HG03060 (cell line): ENCODE results near the gene P3H4.
"Not testable (repeated sequence)": the region's sequence is repeated elsewhere in the genome, so short reads cannot be mapped to it uniquely, and the experiment has no call there.

Source experiments
- ATAC-seq: cut with Tn5 transposase; IDR thresholded peaks from one replicate; pipeline ENCODE4 v1.9.1; 2021; ENCODE audit warnings: low read depth, moderate number of reproducible peaks; ENCODE audit not compliant: unreplicated experiment

The P3H4 gene

DNA sequence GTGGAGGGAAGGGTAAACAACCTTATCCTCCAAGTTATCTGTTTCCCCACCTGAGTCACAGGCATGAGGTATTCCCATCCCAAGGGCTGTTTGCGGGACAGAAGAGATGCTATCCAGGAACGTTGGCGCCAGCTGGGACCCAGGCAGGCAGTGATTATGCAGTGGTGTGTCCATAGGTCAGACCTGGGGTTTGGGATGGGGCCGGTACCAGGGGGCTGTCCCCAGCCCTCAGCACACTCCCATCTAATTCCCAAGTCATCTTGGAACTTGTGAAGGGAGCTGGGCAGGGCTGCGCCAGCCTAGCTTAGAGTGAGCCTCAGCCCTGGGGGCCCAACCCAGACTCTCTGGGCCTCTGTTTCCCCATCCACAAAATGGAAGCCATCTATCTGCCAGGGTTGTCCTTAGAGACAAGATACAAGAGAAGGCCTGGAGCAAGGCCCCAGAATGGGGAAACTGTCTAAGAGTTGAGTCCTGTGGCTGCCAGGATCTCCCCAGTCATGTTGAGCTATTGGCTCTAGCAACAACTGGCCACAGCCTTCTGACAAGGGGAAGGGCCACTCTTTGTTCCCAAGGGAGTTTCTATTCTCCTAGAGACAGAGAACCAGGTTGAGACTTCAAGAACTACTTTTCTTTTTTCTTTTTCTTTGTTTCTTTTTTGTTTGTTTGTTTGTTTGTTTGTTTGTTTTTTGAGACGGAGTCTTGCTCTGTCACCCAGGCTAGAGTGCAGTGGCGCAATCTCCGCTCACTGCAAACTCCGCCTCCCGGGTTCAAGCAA is 15.4 kb downstream of the P3H4 start:
- no peak for ATAC-seq

DNA sequence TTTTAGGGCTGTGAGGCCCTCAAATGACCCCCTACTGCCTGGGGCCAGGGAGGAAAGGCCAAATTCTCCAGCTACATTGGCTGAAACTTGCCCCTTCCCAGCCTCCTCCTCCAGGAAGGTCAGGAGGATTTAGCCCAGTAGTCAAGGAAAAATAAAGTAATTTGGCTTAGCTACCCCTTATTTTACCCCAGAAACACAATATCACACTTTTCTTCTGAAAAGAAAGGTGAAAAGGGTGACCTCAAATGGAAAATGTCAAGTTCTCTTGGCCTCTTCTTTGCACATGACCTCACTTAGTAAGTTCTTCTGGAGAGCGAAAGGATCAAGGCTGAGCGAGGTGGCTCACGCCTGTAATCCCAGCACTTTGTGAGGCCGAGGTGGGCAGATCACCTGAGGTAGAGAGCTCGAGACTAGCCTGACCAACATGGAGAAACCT is 17.2 kb downstream of the P3H4 start:
- no peak for ATAC-seq

DNA sequence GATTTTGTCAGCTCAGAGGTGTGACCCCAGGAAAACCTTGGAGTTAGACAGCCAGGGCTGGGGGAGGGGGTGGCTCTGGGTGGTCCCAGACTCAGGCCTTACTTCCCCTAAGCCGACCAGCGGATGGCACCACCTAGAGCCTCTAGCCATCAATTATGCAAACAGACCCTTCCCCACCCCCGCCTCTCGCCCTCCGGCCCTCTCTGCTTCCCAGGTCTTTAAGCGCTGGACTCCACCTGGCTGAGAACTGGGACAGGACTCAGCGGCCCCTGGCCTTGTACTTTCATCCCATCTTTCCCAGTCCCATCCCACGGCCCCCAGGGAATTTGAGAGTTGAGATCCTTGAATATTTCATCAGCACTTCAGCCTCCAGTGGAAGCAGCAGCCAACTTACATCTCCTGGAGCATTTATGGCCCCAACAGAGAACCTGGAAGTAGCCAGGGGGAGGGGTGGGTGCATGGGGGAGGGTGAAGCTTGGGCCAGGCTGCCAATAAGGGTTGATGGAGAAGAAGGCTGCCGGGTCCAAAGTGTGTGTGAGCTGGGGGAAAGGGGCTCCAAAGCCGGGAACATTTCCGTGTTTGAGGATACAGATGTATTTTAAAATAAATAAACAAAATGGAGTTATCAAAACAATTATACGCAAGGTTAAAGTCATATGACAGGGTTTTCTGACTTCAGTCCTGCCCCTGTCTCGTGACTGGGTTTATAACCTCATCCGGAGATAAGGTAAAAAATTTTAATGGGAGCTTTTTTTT is 17.8 kb downstream of the P3H4 start:
- no peak for ATAC-seq

DNA sequence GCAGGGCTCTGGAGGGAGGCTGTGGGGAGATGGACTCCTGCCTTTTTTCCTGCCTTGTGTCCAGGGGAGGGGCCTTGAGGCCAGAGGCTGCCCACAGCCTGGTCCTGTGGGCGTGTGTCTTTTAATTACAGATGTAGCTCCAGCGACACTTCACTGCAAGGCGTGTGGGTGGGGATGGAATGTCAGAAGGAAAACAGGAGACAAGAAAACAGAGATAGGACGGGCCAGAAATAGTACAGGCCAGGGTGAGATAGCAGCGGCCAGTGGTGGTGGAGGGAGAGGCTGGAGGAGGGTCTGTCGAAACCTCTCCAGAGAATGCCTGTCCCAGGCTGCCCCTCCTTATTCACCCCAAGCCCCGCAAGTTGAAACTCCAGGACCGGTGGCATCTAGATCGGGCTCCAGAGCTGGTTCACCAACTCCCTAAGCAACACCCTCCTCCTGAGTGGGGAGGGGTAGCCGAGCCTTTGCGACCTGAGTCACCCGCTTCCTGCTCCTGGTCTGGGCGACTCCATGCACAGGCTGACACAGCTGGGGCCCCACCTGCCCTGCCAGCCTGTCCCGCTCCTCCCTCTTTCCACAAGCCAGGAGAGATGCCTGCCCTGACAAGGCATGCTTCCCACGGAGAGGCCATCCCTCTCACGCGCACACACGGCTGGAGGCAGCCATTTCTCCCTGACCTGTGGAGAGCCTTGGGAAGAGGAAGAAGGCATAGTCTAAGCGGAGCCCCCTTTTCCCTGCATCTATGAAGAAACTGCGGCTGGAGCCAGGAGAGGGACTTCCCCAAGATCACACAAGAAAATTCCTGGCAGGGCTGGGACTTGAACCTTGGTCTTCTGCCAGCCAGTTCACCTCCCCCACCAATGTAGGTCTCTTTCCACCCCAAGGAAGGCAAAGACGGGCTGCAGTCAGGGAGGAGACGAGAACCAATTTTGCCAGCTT is 18.6 kb downstream of the P3H4 start:
- ATAC-seq, result no peak

DNA sequence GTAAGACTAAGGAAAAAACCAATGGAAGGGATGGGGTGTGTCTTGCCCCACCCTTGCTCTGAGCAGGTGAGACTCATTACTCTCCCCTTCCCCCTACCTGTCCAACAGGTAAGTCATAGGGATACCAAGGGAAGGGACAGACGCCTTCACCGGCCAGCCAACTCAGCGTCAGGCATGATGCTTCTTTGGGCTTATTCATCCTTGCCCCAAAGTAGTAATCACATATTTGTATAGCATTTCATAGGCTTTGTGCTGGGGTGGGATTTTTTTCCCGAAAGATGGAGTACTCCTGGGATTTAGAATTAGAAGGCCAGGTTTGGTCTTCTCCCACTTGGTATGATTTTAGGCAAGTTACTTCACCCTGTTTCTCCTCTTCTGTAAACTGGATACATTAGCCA is 24.7 kb downstream of the P3H4 start:
- no peak for ATAC-seq

DNA sequence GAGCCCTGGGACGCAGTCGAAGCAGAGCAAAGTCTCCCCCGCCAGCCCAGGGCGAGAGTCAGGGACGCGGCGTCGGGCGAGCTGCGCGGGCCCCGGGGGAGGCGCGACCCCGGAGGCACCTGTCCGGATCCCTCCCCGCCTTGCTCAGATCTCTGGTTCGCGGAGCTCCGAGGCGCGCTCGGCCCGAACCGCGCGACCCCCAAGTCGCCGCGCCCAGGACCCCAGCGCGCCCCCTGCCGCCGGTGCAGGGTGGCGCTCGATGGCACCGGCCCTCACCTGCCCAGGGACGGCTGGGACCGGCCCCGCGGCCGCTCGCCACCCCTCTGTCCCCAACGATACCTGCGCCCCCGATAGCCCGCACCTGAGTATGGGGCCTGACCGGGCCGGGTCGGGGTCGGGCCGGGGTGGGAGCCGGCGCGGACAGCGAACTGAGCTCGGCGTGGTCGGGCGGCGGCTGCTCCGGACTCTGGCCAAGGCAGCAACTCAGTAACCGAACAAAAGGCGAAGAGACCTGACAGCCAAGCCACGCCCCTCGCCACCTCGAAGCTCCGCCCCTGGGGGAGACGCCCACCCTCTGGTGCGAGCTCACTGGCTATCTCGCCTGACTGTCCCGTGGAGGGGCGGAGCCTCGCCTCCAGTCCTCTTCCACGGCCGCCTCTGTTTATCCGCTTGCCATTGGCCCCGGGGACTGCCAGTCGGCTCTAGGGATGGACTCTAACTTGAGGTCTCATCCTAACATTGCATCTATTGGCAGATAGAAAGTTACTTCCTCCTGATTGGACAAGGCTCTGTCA is 25.3 kb downstream of the P3H4 start, which contains the start of gene JUP:
JUP (minus strand) TSS at position 485 of the 794 bp plus-strand sequence. CDS start 14,857 bp downstream, outside the sequence.
- ATAC-seq, result no peak

DNA sequence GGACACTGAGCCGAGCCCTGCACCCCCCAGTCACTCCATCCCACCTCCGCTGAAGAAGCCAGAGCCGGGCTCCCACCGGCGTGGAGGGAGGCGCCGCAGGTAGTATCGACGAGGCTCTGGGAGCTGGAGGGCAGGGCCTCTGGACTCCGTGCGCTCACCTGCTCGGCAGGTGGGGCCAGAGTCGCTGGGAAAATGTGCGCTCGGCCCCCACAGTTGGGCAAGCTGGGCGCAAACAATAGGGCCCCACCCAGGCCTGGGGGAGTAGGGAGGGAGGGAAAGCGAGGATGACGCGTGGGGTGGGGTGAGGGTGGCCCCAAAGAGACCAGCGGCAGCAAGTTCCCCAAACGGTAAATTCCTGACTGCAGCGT is 25.9 kb downstream of the P3H4 start:
- ATAC-seq, result no peak

DNA sequence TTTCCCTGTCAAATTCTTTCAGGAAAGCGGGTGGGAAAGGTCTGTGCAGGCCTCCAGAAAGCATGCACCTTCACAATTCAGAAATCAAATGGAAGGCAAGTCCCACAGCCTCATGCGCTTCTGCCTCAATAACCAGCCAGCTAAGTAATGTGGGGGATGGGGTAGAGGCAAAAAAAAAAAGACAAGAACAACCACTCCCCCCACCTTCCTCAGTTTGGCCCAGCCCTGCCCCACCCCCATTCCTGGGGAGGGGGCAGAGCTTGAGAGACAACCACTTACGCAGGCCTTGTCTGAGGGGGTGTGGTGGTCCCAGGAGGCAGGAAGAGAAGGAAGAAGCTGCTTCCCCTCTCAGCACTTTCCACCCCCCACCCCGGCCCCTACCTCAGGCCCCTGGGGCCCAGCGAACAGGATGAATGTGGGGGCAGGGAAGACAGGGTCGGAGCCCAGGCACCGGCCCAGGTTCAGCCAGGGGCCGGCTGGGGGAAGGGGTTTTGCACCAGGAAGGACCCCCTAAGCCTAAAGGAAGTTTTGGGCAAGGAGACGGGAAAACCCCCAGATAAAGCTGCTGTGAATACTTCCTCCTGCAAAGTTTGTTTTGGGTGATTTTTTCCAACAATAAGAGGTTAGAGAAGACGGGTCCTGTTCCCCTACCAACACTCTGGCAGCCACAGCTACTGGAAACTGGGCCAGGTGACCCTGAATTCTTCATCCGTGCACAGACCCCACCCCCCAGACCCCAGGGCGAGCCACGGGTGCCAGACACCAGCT is 26.5 kb downstream of the P3H4 start:
- ATAC-seq, result no peak

DNA sequence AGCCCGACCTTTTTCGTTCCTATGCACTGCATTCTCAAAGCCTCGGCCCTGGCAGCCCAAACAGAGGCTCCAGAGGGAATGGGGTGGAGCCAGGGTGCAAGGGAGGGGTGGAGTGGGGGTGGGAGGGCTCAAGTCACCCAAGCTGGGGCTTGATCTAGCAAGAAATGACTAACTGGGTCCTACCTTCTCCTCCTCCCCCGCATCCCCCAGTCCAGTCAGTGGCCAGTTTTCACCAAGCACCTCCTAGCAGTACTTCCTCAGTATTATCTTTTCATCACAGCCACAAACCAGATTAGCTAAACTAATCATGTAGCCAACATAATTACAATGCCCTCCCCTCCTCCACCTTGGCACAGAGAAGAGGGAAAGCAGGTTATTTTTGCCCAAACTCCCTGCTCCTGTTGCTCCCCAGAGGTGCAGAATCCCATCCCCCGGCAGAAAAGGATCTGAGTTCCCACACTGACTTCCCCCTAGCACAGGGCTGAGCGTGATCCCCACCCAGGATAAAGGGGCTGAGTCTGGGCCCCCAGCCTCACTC is 27.5 kb downstream of the P3H4 start:
- no peak for ATAC-seq

DNA sequence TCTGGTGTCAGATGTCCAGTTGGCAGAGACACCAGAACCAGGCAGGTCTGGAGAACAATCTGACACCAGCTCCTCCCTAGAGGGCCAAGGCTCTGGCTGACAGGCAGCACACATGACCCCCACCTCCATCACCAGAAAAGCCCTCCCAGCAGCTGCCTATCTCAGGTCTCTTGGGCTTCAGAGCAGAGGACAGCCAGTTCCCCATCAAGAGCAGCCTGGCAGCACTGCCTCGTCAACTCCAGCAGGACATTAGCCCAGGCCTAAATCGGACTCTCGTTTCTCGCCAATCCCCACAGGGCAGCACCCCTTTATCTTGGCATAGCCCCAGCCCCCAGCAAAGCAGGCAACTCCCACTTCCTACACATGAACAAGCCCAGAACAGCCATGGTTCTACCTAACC is 29.6 kb downstream of the P3H4 start:
- ATAC-seq, result no peak

DNA sequence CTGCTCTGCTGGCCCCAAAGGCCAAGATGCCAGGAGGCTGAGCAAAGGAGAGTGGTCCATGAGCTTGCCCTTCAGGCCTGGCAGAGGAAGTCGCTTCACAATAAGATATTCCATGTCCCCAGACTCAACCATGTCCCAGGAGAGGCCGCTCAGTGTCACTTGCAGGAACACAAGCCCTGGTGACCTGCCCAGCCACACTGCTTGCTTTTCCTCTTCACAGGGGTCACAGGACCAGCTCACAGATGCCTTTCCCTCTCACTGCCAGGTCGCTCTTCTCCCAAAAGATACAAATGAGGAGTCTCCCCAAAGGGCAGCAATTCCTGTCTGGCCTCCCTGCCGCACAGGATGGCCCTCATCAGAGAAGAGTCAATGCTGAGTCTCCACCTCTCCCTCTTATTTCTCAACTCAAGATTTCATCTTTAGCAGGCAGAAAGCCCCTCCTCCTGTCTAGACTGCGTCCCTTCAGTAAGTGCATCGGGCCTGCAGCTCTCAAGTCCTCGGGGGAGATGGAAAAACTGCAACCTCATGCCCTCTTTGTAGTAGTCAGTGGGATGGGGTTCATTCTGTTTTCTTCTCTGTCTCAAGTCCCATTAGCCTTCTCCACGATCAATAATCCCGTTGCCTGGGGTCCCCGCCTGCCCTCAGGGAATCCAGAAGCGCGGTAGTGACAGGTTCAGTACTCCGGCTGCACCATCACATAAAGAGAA is 30.2 kb downstream of the P3H4 start:
- no peak for ATAC-seq

DNA sequence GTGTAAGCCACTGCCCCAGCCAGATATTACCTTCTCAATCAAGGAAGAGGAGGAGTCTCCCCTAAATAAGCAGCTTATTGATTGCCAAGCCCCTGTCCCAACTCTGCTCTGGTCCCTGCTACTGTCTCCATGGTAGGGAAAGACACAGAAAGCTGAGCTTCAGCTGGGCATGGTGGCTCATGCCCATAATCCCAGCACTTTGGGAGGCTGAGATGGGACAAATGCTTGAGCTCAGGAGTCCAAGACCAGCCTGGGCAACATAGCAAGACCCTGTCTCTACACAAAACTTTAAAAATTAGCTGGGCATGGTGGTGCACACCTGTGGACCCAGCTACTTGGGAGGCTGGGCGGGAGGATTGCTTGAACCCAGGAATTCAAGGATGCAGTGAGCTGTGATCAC is 31.8 kb downstream of the P3H4 start:
- no peak for ATAC-seq

DNA sequence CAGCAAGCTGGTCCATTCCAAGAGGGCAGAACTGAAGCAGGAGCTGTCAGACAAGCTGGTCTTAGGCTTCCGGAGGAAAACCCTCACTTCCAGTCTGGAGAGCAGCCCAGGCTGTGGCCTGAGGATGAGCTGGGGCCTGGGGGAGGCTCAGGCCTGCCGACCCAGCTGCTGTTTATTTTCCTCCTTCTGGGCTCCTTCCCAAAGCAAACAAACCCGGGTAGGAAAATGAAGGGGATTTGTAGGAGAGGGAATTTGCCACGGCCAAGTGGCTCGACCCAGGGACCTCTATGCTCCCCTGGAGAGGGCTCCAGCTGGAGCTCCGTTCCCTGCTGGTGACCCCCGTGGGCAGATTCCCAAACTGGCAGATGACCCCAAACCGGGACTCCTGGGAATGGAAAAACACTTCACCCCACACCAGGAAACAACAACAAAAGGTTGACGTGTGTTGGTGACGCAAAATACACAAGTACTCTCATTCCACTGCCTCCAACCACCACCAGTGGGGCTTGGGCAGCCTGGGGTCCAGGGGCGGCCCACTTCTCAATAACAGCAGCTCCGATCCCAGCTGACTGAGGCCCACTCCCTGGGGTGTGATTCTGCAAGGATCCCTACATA is 34.1 kb downstream of the P3H4 start:
- no peak for ATAC-seq

DNA sequence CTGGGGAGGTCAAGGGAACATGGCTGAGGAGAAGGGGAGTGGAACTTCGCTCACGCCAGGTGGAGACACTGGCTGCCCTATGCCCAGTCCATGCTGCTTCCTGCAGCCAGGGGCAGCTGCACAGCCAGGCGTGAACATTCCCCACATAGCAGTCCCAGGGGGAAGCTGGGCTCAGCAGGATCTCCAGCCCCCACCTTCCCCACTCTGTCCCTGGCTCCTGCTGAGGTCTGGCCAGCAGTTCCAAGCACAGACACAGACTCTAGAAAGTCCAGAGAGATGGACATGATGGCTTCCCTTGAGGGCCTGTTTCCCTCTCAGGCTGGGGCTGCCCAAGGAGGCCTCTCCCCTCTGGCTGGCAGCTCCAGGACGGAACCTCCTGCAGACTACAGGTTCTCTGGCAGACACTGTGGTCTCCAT is 34.6 kb downstream of the P3H4 start:
- no peak for ATAC-seq

DNA sequence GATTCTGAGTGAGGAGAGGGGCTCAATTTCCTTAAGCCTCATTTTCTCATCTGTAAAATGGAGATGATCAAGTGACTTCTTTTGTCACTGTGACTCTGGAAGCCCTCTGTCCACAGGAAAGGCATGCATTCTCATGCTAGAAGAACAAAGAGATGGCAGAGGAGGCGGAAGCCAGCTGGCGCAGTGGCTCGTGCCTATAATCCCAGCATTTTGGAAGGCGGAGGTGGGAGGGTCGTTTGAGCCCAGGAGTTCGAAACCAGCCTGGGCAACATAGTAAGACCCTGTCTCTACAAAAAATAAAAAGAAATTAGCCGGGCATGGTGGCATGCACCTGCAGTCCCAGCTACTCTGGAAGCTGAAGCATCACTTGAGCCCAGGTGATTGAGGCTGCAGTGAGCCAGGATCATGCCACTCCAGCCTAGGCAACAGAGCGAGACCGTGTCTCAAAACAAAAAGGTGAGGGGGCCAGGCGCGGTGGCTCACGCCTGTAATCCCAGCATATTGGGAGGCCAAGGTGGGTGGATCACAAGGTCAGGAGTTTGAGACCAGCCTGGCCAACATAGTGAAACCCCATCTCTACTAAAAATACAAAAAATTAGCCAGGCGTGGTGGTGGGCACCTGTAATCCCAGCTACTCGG is 35.4 kb downstream of the P3H4 start:
- not testable (repeated sequence) for ATAC-seq

DNA sequence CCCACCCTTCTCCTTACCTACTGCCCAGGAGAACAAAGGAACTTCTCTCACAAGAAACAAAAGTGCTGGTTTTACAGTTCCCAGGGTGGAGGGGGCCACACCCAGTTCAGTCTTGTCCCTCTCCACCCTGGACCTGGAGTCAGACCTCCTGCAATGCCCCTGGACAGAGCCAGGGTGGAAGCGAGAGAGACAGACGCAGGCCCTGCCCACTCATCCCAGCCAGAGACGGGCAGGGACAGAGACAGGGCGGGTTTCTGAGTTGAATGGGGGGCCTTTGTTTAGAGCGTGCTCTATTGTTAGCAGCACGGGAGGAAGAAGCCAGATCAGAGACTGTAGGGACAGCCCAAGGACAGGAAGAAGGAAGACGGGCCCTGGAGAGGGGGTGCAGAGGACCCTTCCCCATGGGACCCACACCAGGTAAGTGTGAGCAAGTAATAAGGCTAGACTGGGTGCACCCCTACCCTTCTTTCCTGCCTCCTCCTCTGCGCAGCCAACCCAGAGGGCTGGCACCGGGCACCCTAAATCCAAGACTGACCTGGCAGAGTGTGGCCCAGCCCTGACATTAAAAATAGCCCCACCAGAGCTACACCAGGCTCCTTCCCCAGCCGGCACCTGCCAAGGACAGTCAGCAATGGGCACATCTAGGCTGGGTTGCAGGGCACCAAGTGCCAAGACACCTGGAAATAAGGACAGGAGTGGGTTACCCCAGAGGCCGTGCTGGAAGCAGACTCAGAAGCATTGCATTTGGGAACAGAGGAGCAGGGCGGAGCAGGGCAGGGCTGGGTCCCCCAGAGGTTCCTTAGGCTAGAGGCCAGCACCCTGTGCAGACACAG is 36.1 kb downstream of the P3H4 start:
- no peak for ATAC-seq

DNA sequence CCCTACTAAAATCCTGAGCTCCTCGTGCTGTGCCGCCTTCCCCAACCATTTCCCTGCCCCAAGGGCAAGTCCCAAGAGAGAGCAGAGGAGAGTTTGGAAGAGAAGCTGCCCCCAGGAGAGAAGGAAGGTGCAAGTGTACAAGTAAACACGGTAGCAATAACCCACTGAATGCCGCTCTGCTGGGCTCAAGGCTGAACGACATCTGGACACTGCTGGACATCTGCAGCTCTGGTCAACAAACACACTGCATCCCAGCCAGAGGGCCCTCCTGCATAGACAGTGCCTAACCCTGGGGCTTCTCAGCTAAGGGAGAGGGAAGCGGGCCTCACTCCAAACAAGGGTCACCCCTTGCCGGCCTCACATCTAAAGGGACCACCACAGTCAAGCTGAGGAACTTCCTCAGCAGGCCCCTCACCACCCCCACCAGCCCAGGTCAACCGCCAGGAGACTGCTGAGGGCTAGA is 38.0 kb downstream of the P3H4 start:
- ATAC-seq, result no peak
